D721Med (cell line): ENCODE data around the gene EIF3I.

Experiments
- DNase-seq: peaks from one replicate; pipeline ENCODE4 v3.0.0; 2011; ENCODE audit warnings: low spot score; ENCODE audit not compliant: insufficient read length
- FAIRE-seq: peaks from 2 replicates; lab custom pipeline; 2011; peaks lifted over from hg19 to GRCh38; lab: Jason Lieb, UNC
- TF ChIP-seq, protein P1 (sequence below): IDR thresholded peaks from 2 replicates; pipeline ENCODE4 v1.5.1; 2012; ENCODE audit warnings: mild to moderate bottlenecking, control low read depth; ENCODE audit not compliant: insufficient read depth; ENCODE audit errors: missing control alignments

The EIF3I gene

DNA sequence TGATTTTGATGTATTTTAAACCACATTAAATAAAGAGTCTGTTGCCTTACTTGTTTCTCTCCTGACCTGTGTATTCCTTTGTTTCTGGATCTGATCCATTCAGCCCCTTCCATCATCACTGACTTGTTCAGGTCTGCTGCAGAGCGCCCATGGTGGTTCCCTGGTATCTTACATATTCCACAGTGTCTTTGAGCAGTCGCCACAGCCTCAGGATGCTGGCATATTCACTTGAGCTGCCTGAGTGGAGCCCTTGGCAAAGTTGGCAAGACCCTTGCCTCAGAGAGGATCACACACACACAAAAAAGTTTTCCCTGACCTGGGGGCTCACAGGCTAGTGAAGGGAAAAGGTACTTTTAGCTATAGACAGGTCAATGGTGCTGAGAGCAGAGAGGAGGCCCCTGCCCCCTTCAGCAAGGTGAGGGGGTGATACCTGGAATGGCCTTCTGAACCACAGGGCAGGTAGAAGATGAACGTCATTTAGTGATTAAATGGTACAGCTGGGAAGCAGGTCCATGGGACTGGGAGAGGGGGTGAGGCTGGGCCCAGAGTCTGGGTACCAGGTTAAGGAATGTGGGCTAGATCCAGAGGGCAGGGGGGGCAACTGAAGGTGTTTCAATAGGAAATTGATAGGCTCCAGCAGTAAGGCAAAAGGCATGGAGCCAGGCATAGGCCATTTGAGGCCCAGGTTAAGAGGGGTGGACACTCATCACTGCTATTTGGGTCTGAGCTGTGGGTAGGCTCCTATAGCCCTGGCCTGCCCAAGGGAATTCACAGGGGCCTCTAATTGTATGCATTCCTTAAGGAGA lies 23.8 kb upstream of the EIF3I start:
- FAIRE-seq: no peak
- TF ChIP-seq, protein P1, sequence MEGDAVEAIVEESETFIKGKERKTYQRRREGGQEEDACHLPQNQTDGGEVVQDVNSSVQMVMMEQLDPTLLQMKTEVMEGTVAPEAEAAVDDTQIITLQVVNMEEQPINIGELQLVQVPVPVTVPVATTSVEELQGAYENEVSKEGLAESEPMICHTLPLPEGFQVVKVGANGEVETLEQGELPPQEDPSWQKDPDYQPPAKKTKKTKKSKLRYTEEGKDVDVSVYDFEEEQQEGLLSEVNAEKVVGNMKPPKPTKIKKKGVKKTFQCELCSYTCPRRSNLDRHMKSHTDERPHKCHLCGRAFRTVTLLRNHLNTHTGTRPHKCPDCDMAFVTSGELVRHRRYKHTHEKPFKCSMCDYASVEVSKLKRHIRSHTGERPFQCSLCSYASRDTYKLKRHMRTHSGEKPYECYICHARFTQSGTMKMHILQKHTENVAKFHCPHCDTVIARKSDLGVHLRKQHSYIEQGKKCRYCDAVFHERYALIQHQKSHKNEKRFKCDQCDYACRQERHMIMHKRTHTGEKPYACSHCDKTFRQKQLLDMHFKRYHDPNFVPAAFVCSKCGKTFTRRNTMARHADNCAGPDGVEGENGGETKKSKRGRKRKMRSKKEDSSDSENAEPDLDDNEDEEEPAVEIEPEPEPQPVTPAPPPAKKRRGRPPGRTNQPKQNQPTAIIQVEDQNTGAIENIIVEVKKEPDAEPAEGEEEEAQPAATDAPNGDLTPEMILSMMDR: no peak
- DNase-seq: no peak

DNA sequence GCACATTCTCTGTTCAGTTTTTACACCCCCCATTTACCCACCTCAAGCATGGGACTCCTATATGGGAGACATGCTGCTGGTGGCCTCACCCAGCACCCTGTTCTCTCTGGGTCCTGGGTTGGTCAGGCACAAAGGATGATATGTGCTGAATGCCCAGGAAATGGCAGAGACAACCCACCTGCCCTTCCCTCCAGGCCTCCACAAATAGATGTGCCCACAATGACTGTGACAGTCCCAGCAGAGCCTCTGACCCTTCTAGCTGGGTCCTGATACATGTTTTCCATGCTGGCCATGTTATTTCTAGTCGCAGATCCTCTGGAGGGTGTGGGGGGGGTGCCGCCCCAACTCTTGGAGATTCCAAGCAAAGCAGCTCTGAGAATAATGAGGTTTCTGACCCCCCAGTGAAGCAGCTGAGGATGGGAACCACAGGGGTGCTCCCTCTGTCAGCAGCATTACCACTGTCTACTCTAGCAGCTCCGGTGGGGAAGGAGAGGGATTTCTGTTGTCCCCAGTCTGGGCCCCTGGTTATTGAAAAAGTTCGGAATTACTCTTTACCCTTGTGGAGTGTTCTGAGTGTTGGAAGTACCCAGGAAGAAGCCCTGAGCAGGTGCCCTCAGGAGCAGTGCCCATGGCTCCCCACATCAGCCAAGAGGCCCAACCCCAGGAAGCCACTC lies 23.0 kb upstream of the EIF3I start:
- TF ChIP-seq, protein P1: no peak
- FAIRE-seq (no peak), DNase-seq (no peak)

DNA sequence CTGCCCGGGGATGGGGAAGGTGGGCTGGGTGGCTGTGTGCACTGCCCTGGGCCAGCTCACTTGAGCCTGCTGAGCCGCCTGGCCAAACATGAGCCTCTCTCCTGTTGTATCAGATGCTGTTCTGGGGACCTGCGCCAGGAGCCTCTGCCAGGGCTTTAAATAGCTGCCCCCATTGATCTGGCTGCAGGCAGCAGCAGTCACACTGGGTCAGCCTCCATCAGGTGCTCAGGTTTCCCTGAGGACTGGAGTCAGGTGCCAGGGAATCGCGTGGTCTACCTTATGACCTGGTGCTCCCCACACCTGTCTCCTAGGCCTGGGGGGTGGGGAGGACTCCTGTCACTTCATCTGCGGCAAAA lies 22.5 kb upstream of the EIF3I start:
- DNase-seq: no peak
- no peak for FAIRE-seq
- TF ChIP-seq, protein P1: no peak

- TF ChIP-seq, protein P1: no peak
- FAIRE-seq (no peak), DNase-seq (peak; percentile 94)
Measured at GRCh38 chr1:32200226-32201010, 21.8 kb upstream of the EIF3I start, which contains the start of gene CCDC28B. TSS of gene CCDC28B (plus strand) at chr1:32200595. CDS start at chr1:32201936, 1,341 bp downstream.

- FAIRE-seq (no peak), DNase-seq (no peak)
- TF ChIP-seq, protein P1: no peak
Measured at GRCh38 chr1:32201011-32201855, 21.0 kb upstream of the EIF3I start.

- TF ChIP-seq, protein P1: no peak
- no peak for DNase-seq
- no peak for FAIRE-seq
Measured at GRCh38 chr1:32204943-32205361, 17.3 kb upstream of the EIF3I start.
